ENCODE results near the gene SORCS1.

- no peak for TF ChIP-seq EZH2phosphoT487 (IDR thresholded peaks at IDR 0.05; ENCODE audit: insufficient read depth, low read depth)
- no peak for TF ChIP-seq EZH2 (IDR thresholded peaks at IDR 0.05; ENCODE audit: insufficient read depth, poor library complexity, severe bottlenecking)
Measured at GRCh38 chr10:106910666-106911065, 253.8 kb downstream of the SORCS1 start.

Data from GM23248 (cell line).